ENCODE results near the gene PLPPR1.
"Not testable (repeated sequence)": the region's sequence is repeated elsewhere in the genome, so short reads cannot be mapped to it uniquely, and the experiment has no call there.

PLPPR1 gene

GRCh38 chr9:101327422-101327909 is 298.9 kb downstream of the PLPPR1 start:
- not testable (repeated sequence) for H3K9me3 ChIP-seq (ENCODE audit: control insufficient read depth, low read depth, low read length); H3K9ac ChIP-seq (ENCODE audit: low read length); H3K36me3 ChIP-seq (ENCODE audit: control insufficient read depth, low read depth, low read length); H3K27ac ChIP-seq (ENCODE audit: low read length); H3K4me1 ChIP-seq (ENCODE audit: control insufficient read depth, low read depth, low read length); H3K4me3 ChIP-seq (ENCODE audit: low read length); H3K27me3 ChIP-seq (ENCODE audit: control insufficient read depth, insufficient read depth, low read length)

GRCh38 chr9:101332362-101332761 is 303.8 kb downstream of the PLPPR1 start:
- H3K4me1 ChIP-seq (ENCODE audit: control insufficient read depth, low read depth, low read length) = no peaks in the 10 kb centered on the region
- H3K27me3 ChIP-seq (ENCODE audit: control insufficient read depth, insufficient read depth, low read length) = no peaks in the 10 kb centered on the region
- no peak overlapping the region for H3K9ac ChIP-seq (ENCODE audit: low read length)
- H3K36me3 ChIP-seq (ENCODE audit: control insufficient read depth, low read depth, low read length) = no peaks in the 10 kb centered on the region
- H3K27ac ChIP-seq (ENCODE audit: low read length) = no peak overlapping the region
- no peaks in the 10 kb centered on the region for H3K9me3 ChIP-seq (ENCODE audit: control insufficient read depth, low read depth, low read length)
- H3K4me3 ChIP-seq (ENCODE audit: low read length) = no peak overlapping the region

GRCh38 chr9:101333490-101333889 is 305.0 kb downstream of the PLPPR1 start:
- no peaks in the 10 kb centered on the region for H3K4me1 ChIP-seq (ENCODE audit: control insufficient read depth, low read depth, low read length)
- H3K36me3 ChIP-seq (ENCODE audit: control insufficient read depth, low read depth, low read length) = no peaks in the 10 kb centered on the region
- H3K9me3 ChIP-seq (ENCODE audit: control insufficient read depth, low read depth, low read length) = no peaks in the 10 kb centered on the region
- H3K4me3 ChIP-seq (ENCODE audit: low read length) = no peak overlapping the region
- H3K27me3 ChIP-seq (ENCODE audit: control insufficient read depth, insufficient read depth, low read length) = no peaks in the 10 kb centered on the region
- no peak overlapping the region for H3K9ac ChIP-seq (ENCODE audit: low read length)
- no peak overlapping the region for H3K27ac ChIP-seq (ENCODE audit: low read length)

GRCh38 chr9:101333926-101334702 is 305.6 kb downstream of the PLPPR1 start:
- Histone ChIP-seq H3K9ac (ENCODE audit: low read length) (no peak overlapping the region), H3K27ac (ENCODE audit: low read length) (no peak overlapping the region), H3K4me3 (ENCODE audit: low read length) (no peak overlapping the region), H3K4me1 (ENCODE audit: control insufficient read depth, low read depth, low read length) (no peaks in the 10 kb centered on the region), H3K36me3 (ENCODE audit: control insufficient read depth, low read depth, low read length) (no peaks in the 10 kb centered on the region), H3K9me3 (ENCODE audit: control insufficient read depth, low read depth, low read length) (no peaks in the 10 kb centered on the region), H3K27me3 (ENCODE audit: control insufficient read depth, insufficient read depth, low read length) (no peaks in the 10 kb centered on the region)

DNA sequence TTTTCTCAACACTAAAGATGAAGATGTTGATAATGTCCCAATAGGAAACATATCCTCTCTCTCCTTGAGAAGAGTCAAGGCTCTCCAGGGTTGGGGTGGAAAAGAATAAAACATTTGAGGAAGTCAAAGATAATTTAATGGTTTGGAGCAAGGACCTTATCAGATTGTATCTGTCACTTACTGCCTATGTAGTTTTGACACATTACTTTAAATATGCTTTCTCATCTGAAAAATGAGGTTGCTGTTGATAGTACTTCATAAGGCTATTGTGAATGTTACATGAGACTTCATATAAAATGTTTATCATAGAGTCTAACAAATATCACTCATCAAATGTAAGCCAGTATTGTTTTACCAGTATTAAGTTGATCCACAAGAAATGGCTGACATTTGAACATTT is 307.6 kb downstream of the PLPPR1 start:
- Histone ChIP-seq H3K4me3 (ENCODE audit: low read length) (no peak overlapping the region), H3K27me3 (ENCODE audit: control insufficient read depth, insufficient read depth, low read length) (no peaks in the 10 kb centered on the region), H3K27ac (ENCODE audit: low read length) (no peak overlapping the region), H3K9ac (ENCODE audit: low read length) (no peak overlapping the region), H3K9me3 (ENCODE audit: control insufficient read depth, low read depth, low read length) (no peaks in the 10 kb centered on the region), H3K4me1 (ENCODE audit: control insufficient read depth, low read depth, low read length) (no peaks in the 10 kb centered on the region), H3K36me3 (ENCODE audit: control insufficient read depth, low read depth, low read length) (no peaks in the 10 kb centered on the region)

DNA sequence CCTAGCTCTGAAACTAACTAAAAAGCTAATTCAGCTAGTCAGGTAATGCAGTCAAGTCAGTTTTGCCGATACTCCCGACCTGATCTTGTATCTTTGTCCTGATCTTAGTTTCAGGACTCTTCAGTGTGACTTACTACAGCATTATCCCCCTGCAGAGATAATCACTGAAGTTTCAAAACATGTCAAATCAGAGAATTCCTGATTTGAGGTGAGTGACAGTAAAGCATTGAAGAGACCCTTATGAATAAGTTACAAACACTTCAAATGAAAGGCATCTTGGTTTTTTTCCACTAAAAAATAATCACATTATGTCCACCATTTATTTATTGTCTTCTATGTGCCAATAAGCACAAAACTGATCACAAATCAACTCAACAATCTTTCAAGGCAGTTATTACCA is 308.7 kb downstream of the PLPPR1 start:
- Histone ChIP-seq H3K27ac (ENCODE audit: low read length) (no peak overlapping the region), H3K4me1 (ENCODE audit: control insufficient read depth, low read depth, low read length) (no peaks in the 10 kb centered on the region), H3K4me3 (ENCODE audit: low read length) (no peak overlapping the region), H3K36me3 (ENCODE audit: control insufficient read depth, low read depth, low read length) (no peaks in the 10 kb centered on the region), H3K9ac (ENCODE audit: low read length) (no peak overlapping the region), H3K27me3 (ENCODE audit: control insufficient read depth, insufficient read depth, low read length) (no peaks in the 10 kb centered on the region), H3K9me3 (ENCODE audit: control insufficient read depth, low read depth, low read length) (no peaks in the 10 kb centered on the region)

GRCh38 chr9:101341958-101342357 is 313.4 kb downstream of the PLPPR1 start:
- Histone ChIP-seq H3K27me3 (ENCODE audit: control insufficient read depth, insufficient read depth, low read length) (no peaks in the 10 kb centered on the region), H3K36me3 (ENCODE audit: control insufficient read depth, low read depth, low read length) (no peaks in the 10 kb centered on the region), H3K4me3 (ENCODE audit: low read length) (no peak overlapping the region), H3K4me1 (ENCODE audit: control insufficient read depth, low read depth, low read length) (no peaks in the 10 kb centered on the region), H3K9me3 (ENCODE audit: control insufficient read depth, low read depth, low read length) (no peaks in the 10 kb centered on the region), H3K9ac (ENCODE audit: low read length) (no peak overlapping the region), H3K27ac (ENCODE audit: low read length) (no peak overlapping the region)

DNA sequence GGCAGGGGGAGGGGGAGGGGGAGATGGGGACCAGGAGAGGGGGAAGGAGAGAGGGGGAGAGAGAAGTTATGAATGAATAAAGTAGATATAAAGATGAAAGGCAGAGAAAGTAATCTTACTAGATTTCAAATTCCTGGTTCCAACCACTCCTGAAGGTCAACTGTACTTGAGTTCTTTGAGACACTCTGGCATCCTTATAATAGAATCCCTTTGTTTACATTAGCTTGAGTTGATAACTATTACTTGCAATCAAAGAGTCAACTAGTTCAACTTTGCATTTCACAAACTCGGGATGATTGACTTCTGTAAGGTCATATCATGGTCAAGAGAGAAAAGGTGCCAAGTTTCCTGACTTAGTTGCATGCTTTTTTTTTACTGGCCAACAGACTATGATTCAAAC is 314.1 kb downstream of the PLPPR1 start:
- no peaks in the 10 kb centered on the region for H3K9me3 ChIP-seq (ENCODE audit: control insufficient read depth, low read depth, low read length)
- no peak overlapping the region for H3K9ac ChIP-seq (ENCODE audit: low read length)
- H3K4me3 ChIP-seq (ENCODE audit: low read length) = no peak overlapping the region
- H3K27me3 ChIP-seq (ENCODE audit: control insufficient read depth, insufficient read depth, low read length) = no peaks in the 10 kb centered on the region
- no peaks in the 10 kb centered on the region for H3K4me1 ChIP-seq (ENCODE audit: control insufficient read depth, low read depth, low read length)
- H3K36me3 ChIP-seq (ENCODE audit: control insufficient read depth, low read depth, low read length) = no peaks in the 10 kb centered on the region
- no peak overlapping the region for H3K27ac ChIP-seq (ENCODE audit: low read length)

DNA sequence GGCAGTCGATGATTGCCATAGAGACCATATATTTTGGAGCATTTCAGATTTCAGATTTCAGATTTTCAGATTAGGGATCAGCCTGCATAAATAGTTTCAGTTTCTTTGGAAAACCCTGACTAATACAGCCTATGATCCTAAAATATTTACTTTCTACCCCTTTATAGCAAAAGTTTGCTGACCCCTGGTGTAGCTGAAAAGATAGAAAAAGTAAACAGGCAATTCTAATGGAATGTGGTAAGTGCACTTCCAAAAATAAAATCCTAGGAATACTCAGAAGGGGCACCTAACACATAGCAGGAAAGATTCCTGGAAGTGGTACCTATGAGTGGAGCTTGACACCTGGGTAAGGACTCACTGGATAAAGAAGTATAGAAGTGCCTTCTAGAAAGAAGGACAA is 321.8 kb downstream of the PLPPR1 start:
- no peak overlapping the region for H3K4me3 ChIP-seq (ENCODE audit: low read length)

GRCh38 chr9:101352892-101353463 is 324.5 kb downstream of the PLPPR1 start:
- H3K4me3 ChIP-seq (ENCODE audit: low read length) = no peak overlapping the region
- H3K9ac ChIP-seq (ENCODE audit: low read length) = no peak overlapping the region
- H3K27ac ChIP-seq (ENCODE audit: low read length) = no peak overlapping the region
- no peaks in the 10 kb centered on the region for H3K4me1 ChIP-seq (ENCODE audit: control insufficient read depth, low read depth, low read length)
- no peaks in the 10 kb centered on the region for H3K9me3 ChIP-seq (ENCODE audit: control insufficient read depth, low read depth, low read length)
- H3K27me3 ChIP-seq (ENCODE audit: control insufficient read depth, insufficient read depth, low read length) = no peaks in the 10 kb centered on the region
- no peaks in the 10 kb centered on the region for H3K36me3 ChIP-seq (ENCODE audit: control insufficient read depth, low read depth, low read length)

More for the DNA sequence above, 321.8 kb downstream of the PLPPR1 start:
- H3K9me3 ChIP-seq (ENCODE audit: control insufficient read depth, low read depth, low read length) = no peaks in the 10 kb centered on the region
- no peaks in the 10 kb centered on the region for H3K27me3 ChIP-seq (ENCODE audit: control insufficient read depth, insufficient read depth, low read length)
- H3K36me3 ChIP-seq (ENCODE audit: control insufficient read depth, low read depth, low read length) = no peaks in the 10 kb centered on the region
- H3K27ac ChIP-seq (ENCODE audit: low read length) = no peak overlapping the region
- H3K4me1 ChIP-seq (ENCODE audit: control insufficient read depth, low read depth, low read length) = no peaks in the 10 kb centered on the region
- no peak overlapping the region for H3K9ac ChIP-seq (ENCODE audit: low read length)

GRCh38 chr9:101353683-101354082 is 325.2 kb downstream of the PLPPR1 start:
- H3K4me3 ChIP-seq (ENCODE audit: low read length) = no peak overlapping the region
- no peak overlapping the region for H3K9ac ChIP-seq (ENCODE audit: low read length)
- H3K36me3 ChIP-seq (ENCODE audit: control insufficient read depth, low read depth, low read length) = no peaks in the 10 kb centered on the region
- H3K4me1 ChIP-seq (ENCODE audit: control insufficient read depth, low read depth, low read length) = no peaks in the 10 kb centered on the region
- H3K27me3 ChIP-seq (ENCODE audit: control insufficient read depth, insufficient read depth, low read length) = no peaks in the 10 kb centered on the region
- no peaks in the 10 kb centered on the region for H3K9me3 ChIP-seq (ENCODE audit: control insufficient read depth, low read depth, low read length)
- no peak overlapping the region for H3K27ac ChIP-seq (ENCODE audit: low read length)
